ENCODE data around the gene CARMIL3.

GRCh38 chr14:24058260-24058950, 6.6 kb downstream of the CARMIL3 start:
- TF ChIP-seq POLR2A (IDR thresholded peaks at IDR 0.05) (no peak), CTCF (IDR thresholded peaks at IDR 0.05) (peak in 3 of 4 experiments; percentile 88 to 95 (median 89))

Measured in prostate gland (tissue), 2 donors.